HS-5 (cell line): Measurements from ENCODE around the gene KAT14.
A peak's percentile ranks its signal among the peaks of the same experiment; 100 is the strongest.
"Not testable (repeated sequence)": the region's sequence is repeated elsewhere in the genome, so short reads cannot be mapped to it uniquely, and the experiment has no call there.

ENCODE experiments used
- DNase-seq: peaks from one replicate; pipeline ENCODE4 v3.0.0-alpha.2; 2012; ENCODE audit warnings: low read depth

Gene KAT14

DNA sequence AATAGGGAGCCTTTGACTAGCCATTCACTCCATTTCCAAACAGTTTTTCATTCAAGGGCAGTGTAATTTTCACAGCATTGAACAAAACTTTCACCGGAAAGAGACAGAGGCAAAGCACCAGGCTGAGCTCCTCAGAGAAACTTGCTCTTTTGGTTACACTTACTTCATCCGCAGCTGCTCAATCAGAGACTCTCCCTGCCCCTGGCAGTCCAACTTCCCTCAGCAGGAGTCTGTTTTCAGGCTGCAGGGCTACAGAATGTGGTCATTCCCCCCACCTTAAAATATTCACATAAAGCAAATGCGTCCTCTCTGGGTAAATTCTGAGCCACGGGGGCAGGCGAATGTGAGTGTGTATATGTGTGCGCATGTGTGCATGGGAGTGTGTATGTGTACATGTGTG lies 80.6 kb downstream of the KAT14 start:
- no peak for DNase-seq

GRCh38 chr20:18223409-18223808 lies 85.7 kb downstream of the KAT14 start:
- DNase-seq: no peak

- peak; percentile 30 for DNase-seq
Observed at GRCh38 chr20:18224968-18225568, 87.4 kb downstream of the KAT14 start.

DNA sequence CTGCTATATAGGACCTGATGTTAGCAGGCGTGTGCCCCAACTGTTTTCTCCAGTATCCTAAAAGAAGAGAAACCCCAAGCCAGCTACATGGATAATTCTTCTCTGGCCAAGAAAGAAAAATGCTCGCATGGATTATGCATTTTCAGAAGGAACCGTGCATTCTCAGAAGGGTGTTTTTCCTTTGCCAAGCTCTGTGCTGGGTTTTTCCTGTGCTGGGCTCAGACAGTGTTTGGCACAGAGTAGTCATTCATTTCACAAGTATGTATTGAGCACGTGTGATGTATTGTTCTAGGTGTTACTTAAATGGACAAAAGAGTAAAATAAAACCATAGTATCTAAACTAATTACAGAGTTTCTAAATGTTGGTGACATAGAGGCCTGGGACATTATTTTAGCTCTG lies 88.0 kb downstream of the KAT14 start:
- DNase-seq: no peak

GRCh38 chr20:18226741-18227140 lies 89.1 kb downstream of the KAT14 start:
- DNase-seq: not testable (repeated sequence)

DNA sequence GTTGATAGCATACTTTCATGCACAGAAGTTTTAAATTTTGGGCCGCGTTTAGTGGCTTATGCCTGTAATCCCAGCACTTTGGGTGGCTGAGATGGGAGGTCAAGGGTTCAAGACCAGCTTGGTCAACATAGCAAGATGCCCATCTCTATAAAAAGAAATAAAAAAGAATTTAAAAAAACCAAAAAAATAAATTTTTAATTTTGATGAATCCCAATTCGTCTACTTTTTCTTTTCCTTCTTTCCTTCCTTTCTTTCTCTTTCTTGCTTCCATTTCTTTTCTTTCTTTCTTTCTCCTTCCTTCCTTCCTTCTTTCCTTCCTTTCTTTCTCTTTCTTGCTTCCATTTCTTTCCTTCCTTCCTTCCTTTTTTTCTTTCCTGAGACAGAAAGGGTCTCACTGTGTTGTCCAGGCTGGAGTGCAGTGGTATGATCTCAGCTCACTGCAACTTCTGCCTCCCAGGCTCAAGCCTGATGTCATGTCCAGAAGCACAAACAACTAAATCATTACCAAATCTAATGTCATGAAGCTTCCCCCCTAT lies 95.8 kb downstream of the KAT14 start:
- DNase-seq: no peak
